Stimulated activated CD8-positive, alpha-beta memory T cell treated with anti-CD3 and anti-CD28 coated beads, Interleukin-12 subunit alpha, Interleukin-12 subunit beta, amount 100 ng/mL, for 24 hours (primary cell): ENCODE data around the gene APBA2.

Experiments
- DNase-seq: peaks from one replicate; pipeline ENCODE4 v3.0.0-alpha.2; 2020; ENCODE audit errors: extremely low read depth

Gene APBA2

GRCh38 chr15:28957606-28958498, 72.1 kb downstream of the APBA2 start:
- DNase-seq, result no peak

- DNase-seq, result no peak
These were observed 73.6 kb downstream of the APBA2 start for GRCh38 chr15:28959326-28959725.

- DNase-seq, result no peak
These were observed 75.2 kb downstream of the APBA2 start for GRCh38 chr15:28960979-28961378.

DNA sequence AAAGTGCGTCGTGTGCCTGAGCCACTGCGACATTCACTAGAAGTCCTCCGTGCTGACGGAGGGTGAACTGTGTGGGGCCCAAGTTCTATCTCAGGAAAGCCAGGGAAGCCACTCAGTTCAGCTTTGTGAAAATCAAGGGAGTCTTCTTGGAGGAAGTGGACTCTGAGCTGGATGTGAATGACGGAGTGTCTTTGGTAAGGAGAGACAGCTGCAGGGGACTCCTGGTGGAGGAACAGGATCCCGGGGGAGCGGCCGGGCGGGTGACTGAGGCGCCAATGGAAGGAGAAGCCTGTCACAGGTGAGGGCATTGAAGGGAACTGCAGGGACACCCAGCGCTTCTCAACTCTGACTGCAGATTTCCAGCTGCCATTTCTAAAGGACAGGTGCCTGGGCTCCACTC, 75.6 kb downstream of the APBA2 start:
- DNase-seq, result no peak

GRCh38 chr15:28962851-28963710, 77.3 kb downstream of the APBA2 start:
- no peak for DNase-seq

DNA sequence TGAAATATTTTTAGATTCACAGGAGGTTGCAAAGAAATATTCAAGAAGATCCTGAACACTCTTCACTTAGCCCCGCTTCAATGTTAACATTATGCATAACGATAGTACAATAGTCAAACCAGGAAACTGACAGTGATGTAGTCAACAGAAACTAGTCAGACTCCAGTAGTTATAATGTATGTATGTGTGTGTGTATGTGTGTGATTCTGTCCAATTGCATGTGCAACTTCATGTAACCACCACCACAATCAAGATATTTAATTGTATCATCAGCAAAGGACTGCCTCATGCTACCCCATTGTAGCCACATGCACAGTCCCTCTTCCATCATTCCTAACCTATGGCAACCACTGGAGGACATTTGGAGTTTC, 77.9 kb downstream of the APBA2 start:
- DNase-seq, result no peak

- no peak for DNase-seq
These were observed 78.3 kb downstream of the APBA2 start for GRCh38 chr15:28964098-28964497.

DNA sequence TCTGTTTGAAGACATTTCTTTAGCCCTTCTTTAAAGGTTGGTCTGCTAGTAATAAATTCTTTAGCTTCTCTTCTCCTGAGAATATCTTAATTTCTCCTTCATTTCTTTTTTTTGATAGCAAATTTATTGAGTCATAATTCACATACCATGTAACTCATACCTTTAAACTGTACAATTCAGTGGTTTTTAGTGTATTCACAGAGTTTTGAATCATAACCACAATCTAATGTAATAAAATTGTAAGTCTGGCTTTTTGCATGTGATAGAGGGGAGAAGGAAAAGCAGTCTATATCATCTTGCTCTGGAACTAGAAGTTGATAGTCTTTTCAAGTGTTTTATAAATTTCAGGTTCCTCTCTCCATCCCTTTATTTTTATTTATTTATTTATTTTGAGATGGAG, 81.3 kb downstream of the APBA2 start:
- no peak for DNase-seq

DNA sequence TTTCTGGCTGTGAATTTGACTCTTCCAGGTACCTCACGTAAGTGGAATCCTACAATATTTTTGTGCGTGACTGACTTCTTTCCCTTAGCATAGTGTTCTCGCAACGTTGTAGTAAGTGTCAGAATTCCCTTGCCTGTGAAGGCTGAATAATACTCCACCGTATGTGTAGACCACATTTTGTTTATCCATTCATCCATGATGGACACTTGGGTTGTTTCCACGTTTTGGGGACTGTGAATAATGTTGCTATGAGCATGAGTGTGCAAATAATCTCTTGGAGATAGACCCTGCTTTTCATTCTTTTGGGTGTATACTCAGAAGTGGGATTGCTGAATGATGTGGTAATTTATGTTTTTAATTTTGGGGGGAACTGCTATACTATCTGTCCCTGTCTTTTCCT, 82.2 kb downstream of the APBA2 start:
- no peak for DNase-seq

GRCh38 chr15:28969511-28970085, 83.8 kb downstream of the APBA2 start:
- no peak for DNase-seq

GRCh38 chr15:28974142-28974541, 88.4 kb downstream of the APBA2 start:
- no peak for DNase-seq

- no peak for DNase-seq
These were observed 90.0 kb downstream of the APBA2 start for GRCh38 chr15:28975766-28976179.

DNA sequence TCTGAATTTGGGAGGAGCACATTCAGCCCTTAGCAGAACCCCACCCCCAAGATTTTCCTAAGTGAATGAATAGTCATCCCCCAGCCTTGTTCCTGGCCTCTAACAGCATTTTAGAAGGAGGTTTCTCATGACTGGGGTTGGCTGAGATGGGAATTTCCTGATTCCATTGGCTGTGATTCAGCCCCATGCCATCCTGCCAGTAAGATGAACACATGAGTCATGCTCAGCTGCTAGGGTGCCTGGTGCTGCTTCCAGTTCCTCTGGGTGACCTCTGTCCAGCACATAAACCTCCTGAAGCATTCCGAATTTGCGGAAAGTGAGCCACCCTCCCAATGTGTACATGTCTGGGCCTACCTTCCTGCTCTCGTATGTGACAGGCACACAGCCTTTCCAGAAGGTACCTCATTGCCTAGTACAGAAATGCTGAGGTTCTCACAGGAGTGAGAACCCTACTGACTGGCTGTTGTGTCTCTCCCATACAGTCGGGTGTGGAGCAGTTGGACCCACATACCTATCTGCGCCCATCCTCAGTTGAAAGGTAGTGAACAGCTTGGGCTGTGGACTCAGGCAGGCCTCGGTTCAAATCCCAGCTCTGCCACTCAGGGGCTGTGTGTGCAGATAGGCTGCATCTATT, 91.7 kb downstream of the APBA2 start:
- DNase-seq, result no peak

DNA sequence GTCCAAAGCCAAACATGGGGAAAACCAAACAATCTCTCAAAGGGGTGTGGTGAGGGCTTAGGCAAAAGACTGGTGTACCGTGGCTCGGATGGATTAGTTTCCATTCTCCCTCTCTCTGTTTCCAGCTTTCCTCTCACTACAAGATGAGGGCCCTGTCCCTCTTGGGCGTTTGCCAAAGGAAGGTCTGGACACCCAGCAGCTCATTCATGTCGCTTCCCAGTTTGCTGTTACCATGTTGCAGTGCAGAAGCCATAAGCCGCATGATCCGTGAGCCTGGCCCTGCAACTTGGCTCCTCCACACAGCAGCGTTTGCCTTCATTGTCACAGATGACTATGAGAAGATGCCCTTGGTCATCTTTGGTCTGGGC, 92.2 kb downstream of the APBA2 start:
- DNase-seq, result no peak

- no peak for DNase-seq
These were observed 92.9 kb downstream of the APBA2 start for GRCh38 chr15:28978661-28979060.

- DNase-seq, result no peak
These were observed 93.6 kb downstream of the APBA2 start for GRCh38 chr15:28979208-28979841.

DNA sequence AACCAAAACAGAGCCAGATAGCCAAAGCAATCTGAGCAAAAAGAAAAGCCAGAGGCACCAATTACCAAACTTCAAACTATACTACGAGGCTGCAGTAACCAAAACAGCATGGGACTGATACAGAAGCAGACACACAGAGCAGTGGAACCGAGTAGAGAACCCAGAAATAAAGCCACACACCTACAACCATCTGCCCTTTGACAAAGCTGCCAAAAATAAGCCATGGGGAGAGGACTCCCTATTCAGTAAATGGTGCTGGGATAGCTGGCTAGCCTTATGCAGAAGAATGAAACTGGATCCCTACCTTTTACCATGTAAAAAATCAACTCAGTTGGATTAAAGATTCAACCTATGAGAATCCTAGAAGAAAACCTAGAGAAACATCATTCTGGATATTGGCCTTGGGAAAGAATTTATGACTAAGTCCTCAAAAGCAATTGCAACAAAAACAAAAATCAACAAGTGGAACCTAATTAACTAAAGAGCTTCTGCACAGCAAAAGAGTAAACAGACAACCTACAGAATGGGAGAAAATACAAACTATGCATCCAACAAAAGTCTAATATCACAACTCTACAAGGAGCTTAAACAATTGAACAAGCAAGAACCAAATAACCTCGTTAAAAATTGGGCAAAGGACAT, 95.1 kb downstream of the APBA2 start:
- no peak for DNase-seq

GRCh38 chr15:28981351-28981720, 95.6 kb downstream of the APBA2 start:
- no peak for DNase-seq

DNA sequence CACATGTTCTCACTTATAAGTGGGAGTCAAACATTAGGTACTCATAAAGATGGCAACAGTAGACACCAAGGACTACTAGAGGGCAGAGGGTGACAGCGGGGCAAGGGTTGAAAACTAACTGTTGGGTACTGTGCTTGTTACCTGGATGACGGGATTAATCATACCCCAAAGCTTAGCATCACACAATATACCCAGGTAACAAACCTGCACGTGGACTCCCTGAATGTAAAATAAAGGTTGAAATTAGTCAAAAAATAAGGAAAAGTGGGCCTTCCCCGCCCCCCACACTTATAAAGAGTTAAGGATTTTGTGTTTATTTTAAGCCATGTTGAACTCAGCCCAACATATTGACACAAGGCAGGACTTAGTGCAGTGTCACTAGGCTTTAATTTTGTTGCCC, 96.1 kb downstream of the APBA2 start:
- DNase-seq, result no peak

- no peak for DNase-seq
These were observed 97.1 kb downstream of the APBA2 start for GRCh38 chr15:28982886-28983285.
